Activated CD8-positive, alpha-beta T cell treated with anti-CD3 and anti-CD28 coated beads for 36 hours (primary cell): ENCODE measurements around the gene TYRO3. TPM values are rescaled to one million over a fixed set of nuclear protein-coding genes. Genes with fewer than 3 reads are reported as not detected.

Experiments used
- ATAC-seq: fragments of 200-7000 bp; cut with Tn5 transposase; one replicate; pipeline ENCODE4 v1.10.0; 2021; ENCODE audit warnings: mild to moderate bottlenecking, moderate library complexity
- CTCF ChIA-PET: fragments of 350-600 bp; sonication (Branson Sonifier 250); formaldehyde crosslinking; loops from one replicate; lab custom pipeline; 2021; ENCODE audit warnings: antibody characterized with exemption; lab: Charles Lee
- POLR2A ChIA-PET: fragments of 350-600 bp; sonication (Branson Sonifier 250); formaldehyde crosslinking; loops from one replicate; lab custom pipeline; 2021; ENCODE audit warnings: antibody characterized with exemption; lab: Charles Lee
- DNase-seq: peaks from one replicate; pipeline ENCODE4 v3.0.0-alpha.2; 2020
- H3K27ac Mint-ChIP-seq: one replicate; pipeline ENCODE4 v1.8.0; 2021; ENCODE audit warnings: mild to moderate bottlenecking, mixed read lengths
- H3K27me3 Mint-ChIP-seq: one replicate; pipeline ENCODE4 v1.8.0; 2021; ENCODE audit warnings: mixed read lengths
- H3K36me3 Mint-ChIP-seq: one replicate; pipeline ENCODE4 v1.8.0; 2021; ENCODE audit warnings: low read depth, mixed read lengths
- H3K4me1 Mint-ChIP-seq: one replicate; pipeline ENCODE4 v1.8.0; 2021; ENCODE audit warnings: low read depth, mixed read lengths
- H3K4me3 Mint-ChIP-seq: one replicate; pipeline ENCODE4 v1.8.0; 2021; ENCODE audit warnings: mild to moderate bottlenecking, moderate library complexity, mixed read lengths
- H3K9me3 Mint-ChIP-seq: one replicate; pipeline ENCODE4 v1.8.0; 2021; ENCODE audit warnings: mixed read lengths
- intact Hi-C: fragments of 100-400 bp; cut with micrococcal nuclease; formaldehyde crosslinking; loops from one replicate; pipeline ENCODE4 v1.10.0; 2022
- total RNA-seq, 2 experiments: library from RNA; stranded (reverse); gene quantifications; one replicate each; pipeline ENCODE4 v1.2.3, GENCODE V29; 2021
- TF ChIP-seq, protein P1 (sequence below): fragments of 200-600 bp; IDR thresholded peaks from one replicate; pipeline ENCODE4 v1.8.0; 2022; ENCODE audit warnings: antibody characterized with exemption, mild to moderate bottlenecking

Gene TYRO3
- total RNA-seq, 2 experiments from 2014 or later, result 0.67 to 1.3 TPM

DNA sequence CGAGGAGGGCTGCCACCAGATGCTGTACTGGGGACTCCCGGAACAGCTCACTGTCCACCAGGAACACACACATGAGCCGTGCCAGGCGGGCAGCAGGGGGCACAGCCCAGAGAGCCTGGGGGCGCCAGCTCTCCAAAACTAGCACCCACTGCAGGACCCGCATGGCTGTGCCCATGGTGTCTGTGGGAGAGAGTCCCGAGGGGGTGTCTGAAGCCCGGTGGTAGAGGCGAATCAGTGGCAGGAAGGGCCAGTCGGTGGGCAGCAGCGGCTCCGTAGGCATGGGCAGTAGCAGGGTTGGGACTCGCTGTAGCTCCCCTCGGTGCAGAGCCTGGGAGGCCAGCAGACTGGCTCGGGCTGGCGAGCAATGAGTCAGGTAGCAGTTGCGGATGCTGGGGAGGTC, 38.4 kb upstream of the TYRO3 start:
- Mint-ChIP-seq H3K27me3 (no peaks in the 10 kb centered on the region), H3K4me3 (no peak overlapping the region), H3K27ac (no peak overlapping the region), H3K9me3 (no peaks in the 10 kb centered on the region), H3K36me3 (peaks cover 15% of the 10 kb centered on the region), H3K4me1 (no peaks in the 10 kb centered on the region)
- TF ChIP-seq, protein P1, sequence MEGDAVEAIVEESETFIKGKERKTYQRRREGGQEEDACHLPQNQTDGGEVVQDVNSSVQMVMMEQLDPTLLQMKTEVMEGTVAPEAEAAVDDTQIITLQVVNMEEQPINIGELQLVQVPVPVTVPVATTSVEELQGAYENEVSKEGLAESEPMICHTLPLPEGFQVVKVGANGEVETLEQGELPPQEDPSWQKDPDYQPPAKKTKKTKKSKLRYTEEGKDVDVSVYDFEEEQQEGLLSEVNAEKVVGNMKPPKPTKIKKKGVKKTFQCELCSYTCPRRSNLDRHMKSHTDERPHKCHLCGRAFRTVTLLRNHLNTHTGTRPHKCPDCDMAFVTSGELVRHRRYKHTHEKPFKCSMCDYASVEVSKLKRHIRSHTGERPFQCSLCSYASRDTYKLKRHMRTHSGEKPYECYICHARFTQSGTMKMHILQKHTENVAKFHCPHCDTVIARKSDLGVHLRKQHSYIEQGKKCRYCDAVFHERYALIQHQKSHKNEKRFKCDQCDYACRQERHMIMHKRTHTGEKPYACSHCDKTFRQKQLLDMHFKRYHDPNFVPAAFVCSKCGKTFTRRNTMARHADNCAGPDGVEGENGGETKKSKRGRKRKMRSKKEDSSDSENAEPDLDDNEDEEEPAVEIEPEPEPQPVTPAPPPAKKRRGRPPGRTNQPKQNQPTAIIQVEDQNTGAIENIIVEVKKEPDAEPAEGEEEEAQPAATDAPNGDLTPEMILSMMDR, result no peak
- CTCF ChIA-PET, result interaction anchor here (1.0 kb wide), 1 partner anchor 291 kb away, joined by 3 read pairs; no protein-coding TSS in a partner anchor
- ATAC-seq (no peak), DNase-seq (no peak)
- intact Hi-C loops, result no loop called here
- POLR2A ChIA-PET, result interaction anchor here (1.4 kb wide), 1 partner anchor 10 kb away, joined by 3 read pairs; no protein-coding TSS in a partner anchor

DNA sequence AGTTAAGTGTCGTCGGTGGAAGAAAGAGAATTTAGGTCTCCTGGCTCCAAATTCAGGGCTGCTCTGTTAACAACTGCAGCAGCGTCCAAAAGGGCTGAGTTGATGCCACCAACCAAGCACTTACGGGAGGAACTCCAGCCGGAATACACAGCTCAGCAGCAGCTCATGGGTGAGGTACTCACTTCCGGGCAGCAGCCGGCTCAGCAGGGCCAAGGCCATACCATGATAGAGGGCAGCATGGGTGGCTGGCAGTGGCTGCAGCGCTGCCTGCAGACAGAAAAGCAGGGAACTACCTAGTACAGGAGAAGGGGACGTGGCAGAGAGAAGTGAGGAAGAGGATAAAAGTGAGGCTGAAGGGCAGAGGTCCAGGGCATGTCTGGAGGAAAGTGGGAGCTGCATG, 37.4 kb upstream of the TYRO3 start:
- TF ChIP-seq, protein P1, result no peak
- Mint-ChIP-seq H3K9me3 (no peaks in the 10 kb centered on the region), H3K27ac (no peak overlapping the region), H3K27me3 (no peaks in the 10 kb centered on the region), H3K4me3 (no peak overlapping the region), H3K4me1 (no peaks in the 10 kb centered on the region), H3K36me3 (peaks cover 21% of the 10 kb centered on the region)
- POLR2A ChIA-PET, result interaction anchor here (0.6 to 1.6 kb wide), 2 partner anchors 10 to 25 kb away, joined by 3 to 4 read pairs; no protein-coding TSS in a partner anchor
- ATAC-seq, result no peak
- CTCF ChIA-PET, result no interaction called here
- no peak for DNase-seq
- intact Hi-C loops, result no loop called here

DNA sequence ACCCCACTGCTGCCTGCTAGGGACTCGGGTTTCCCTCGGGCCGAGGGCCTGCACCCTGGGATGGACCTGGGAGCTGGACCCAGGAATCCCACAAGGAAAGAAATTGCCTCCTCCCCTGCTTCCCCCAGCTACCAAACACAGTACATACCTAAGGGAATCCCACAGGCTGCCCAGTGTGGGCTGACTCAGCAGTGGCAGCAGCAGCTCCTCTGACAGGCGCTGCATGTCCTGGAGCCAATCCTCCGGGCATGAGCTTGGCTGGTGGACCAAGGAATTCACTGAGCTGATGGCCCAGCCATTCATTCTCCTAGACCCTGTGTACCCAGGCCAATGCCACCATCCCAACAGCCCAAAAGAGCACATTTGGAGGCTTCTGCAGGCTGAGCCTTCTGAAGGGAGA, 35.9 kb upstream of the TYRO3 start:
- no peaks in the 10 kb centered on the region for H3K9me3 Mint-ChIP-seq

DNA sequence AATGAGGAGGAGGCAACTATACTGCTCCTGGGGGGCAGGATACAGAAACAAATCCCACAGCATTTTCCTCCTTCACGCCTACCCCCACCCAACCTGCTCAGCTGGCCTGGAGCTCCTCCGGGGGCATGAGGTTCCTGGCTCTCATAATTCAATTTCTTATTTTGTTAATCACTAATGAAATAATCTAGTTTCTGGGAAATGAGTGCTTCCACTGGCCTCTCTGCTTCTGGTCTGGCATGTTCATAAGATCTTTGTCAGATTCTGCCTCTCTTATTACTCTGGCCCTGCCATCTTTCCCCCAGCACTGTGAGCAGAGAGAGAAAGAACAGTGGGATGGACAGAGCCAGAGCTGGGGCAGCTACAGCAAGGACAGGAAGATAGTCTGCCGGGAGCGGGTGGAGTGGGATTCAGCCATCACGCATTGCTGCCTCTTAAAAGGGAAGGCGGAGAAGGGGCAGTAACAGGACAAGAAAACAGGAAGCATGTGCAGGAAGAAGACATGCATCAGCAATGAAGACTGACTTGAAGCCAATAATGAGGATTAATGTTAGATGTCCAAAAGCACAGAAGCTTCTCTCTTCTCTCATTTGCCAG, 28.6 kb upstream of the TYRO3 start:
- Mint-ChIP-seq H3K4me1 (no peaks in the 10 kb centered on the region), H3K27me3 (no peaks in the 10 kb centered on the region), H3K36me3 (peaks cover 42% of the 10 kb centered on the region), H3K27ac (peak overlapping the region; percentile 18), H3K9me3 (no peaks in the 10 kb centered on the region), H3K4me3 (no peak overlapping the region)
- no peak for DNase-seq
- intact Hi-C loops, result no loop called here
- TF ChIP-seq, protein P1, result no peak
- ChIA-PET CTCF (no interaction called here), POLR2A (interaction anchor here (0.8 to 1.8 kb wide), 4 partner anchors 9 to 21 kb away, joined by 3 to 7 read pairs (median 4); partner anchors contain the start of gene RPAP1)
- no peak for ATAC-seq

More for the DNA sequence above, 35.9 kb upstream of the TYRO3 start:
- POLR2A ChIA-PET, result interaction anchor here (1.0 to 1.5 kb wide), 2 partner anchors 8 to 11 kb away, joined by 4 to 7 read pairs; no protein-coding TSS in a partner anchor
- no peak overlapping the region for H3K4me3 Mint-ChIP-seq
- CTCF ChIA-PET, result interaction anchor here (0.6 kb wide), 1 partner anchor 59 kb away, joined by 3 read pairs; no protein-coding TSS in a partner anchor
- intact Hi-C loops, result no loop called here
- H3K27me3 Mint-ChIP-seq, result no peaks in the 10 kb centered on the region
- ATAC-seq (no peak), DNase-seq (no peak)
- H3K27ac Mint-ChIP-seq, result no peak overlapping the region
- no peaks in the 10 kb centered on the region for H3K4me1 Mint-ChIP-seq
- TF ChIP-seq, protein P1, result no peak
- peaks cover 22% of the 10 kb centered on the region for H3K36me3 Mint-ChIP-seq

DNA sequence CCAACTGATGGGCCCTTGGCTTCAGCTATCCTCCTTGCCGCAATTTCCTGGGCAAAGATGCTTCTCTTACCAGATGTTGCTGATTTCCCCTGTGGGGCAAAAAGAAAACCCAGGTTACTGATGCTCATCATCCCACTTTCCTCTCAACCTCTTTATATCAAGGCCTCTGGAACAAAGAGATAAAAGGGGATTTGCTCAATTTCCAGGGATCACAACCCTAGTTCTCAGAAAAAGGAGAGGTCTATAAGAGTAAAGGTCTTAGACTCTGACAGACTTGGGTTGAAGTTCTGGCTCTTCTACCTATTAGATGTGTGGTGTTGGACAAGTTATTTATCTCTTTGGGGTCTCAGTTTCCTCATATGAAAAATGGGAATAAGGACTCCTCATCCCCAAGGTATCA, 23.5 kb upstream of the TYRO3 start:
- intact Hi-C loops, result no loop called here
- H3K36me3 Mint-ChIP-seq, result peaks cover 32% of the 10 kb centered on the region
- ChIA-PET POLR2A (no interaction called here), CTCF (interaction anchor here (1.4 to 1.8 kb wide), 2 partner anchors 22 to 70 kb away, joined by 6 read pairs; no protein-coding TSS in a partner anchor)
- TF ChIP-seq, protein P1, result no peak
- no peak overlapping the region for H3K4me3 Mint-ChIP-seq
- H3K27me3 Mint-ChIP-seq, result no peaks in the 10 kb centered on the region
- no peaks in the 10 kb centered on the region for H3K9me3 Mint-ChIP-seq
- no peak for ATAC-seq
- no peak for DNase-seq
- H3K4me1 Mint-ChIP-seq, result peaks cover 6% of the 10 kb centered on the region
- no peak overlapping the region for H3K27ac Mint-ChIP-seq
